ENCODE results near the gene RRP36.
"Not testable (repeated sequence)": the region's sequence is repeated elsewhere in the genome, so short reads cannot be mapped to it uniquely, and the experiment has no call there.

Gene RRP36

DNA sequence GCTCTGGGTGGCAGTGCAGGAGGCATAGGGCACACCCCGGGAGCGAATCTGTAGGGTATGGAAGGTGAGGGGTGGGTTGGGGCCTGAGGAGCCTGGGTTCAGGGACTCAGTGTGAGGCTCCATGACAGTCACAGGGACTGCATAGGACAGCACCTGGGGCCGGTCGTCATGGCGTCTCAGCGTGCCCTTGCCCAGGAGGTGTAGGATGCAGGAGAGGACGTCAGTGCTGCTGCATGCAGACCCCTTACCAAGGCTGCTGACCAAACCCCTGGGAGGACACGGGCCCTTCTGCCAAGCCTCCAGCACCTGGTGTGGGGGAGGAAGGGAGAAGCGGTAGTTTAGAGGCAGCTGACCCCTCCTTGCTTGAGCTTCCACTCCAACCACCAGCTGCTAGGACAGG, 16.3 kb downstream of the RRP36 start:
- TF ChIP-seq, protein P1, sequence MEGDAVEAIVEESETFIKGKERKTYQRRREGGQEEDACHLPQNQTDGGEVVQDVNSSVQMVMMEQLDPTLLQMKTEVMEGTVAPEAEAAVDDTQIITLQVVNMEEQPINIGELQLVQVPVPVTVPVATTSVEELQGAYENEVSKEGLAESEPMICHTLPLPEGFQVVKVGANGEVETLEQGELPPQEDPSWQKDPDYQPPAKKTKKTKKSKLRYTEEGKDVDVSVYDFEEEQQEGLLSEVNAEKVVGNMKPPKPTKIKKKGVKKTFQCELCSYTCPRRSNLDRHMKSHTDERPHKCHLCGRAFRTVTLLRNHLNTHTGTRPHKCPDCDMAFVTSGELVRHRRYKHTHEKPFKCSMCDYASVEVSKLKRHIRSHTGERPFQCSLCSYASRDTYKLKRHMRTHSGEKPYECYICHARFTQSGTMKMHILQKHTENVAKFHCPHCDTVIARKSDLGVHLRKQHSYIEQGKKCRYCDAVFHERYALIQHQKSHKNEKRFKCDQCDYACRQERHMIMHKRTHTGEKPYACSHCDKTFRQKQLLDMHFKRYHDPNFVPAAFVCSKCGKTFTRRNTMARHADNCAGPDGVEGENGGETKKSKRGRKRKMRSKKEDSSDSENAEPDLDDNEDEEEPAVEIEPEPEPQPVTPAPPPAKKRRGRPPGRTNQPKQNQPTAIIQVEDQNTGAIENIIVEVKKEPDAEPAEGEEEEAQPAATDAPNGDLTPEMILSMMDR (IDR thresholded peaks at IDR 0.05; ENCODE audit: extremely low read depth, missing control alignments) = no peak
- DNase-seq (ENCODE audit: low spot score) = no peak

DNA sequence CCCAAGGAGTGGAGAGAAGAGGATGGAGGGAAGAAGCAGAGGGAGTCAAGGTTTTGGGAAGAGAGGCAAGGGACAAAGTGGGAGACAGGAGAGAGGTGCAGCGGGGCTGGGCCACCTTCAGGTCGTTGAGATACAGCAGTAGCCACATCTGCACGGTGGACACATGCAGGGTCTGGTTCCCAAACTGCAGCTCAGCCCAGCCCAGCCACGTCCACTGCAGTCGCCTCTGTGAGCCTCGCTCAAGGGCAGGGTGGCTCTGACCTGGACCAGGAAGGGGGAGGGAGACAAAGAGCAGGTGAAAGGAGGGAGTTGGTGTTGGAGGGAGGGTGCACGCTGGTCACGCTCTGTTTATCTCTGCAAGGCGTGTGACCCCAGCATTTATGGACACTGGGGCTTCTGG, 17.3 kb downstream of the RRP36 start:
- DNase-seq (ENCODE audit: low spot score) = no peak

DNA sequence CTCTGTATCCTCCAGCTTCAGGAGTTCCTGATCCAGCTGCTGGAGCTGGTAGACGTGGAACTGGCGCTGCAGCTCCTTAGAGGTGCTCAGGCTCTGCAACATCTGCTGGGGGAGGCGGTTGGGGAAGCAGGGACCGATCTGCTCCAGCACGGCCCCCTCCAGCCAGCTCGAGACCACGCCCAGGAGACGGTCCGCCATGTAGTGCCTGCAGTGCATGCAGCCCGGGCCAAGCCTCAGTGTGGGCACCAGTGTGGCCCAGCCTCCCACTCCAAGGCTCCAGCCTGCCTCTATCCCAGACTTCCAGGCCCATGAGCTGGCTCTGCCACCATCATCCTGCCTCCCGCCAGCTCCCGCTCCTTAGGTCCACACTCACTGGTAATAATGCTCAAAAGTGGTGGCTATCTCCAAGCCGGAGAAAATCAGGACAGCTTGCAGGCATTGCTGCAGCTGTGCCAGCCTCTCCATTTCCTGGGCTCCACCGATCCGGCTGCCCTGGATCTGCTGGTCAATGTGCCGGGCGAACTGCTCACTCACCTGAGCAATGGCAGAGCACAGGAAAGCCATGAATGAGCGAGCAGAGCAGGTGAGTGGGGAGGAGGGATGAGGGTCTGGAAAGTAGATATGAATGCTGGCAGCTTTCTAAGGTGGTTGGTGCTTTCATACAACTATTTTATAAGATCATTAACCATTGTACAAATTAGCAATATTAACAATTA, 19.3 kb downstream of the RRP36 start:
- no peak for DNase-seq (ENCODE audit: low spot score)
- TF ChIP-seq, protein P1 (IDR thresholded peaks at IDR 0.05; ENCODE audit: extremely low read depth, missing control alignments) = no peak

More for the DNA sequence above, 17.3 kb downstream of the RRP36 start:
- TF ChIP-seq, protein P1 (IDR thresholded peaks at IDR 0.05; ENCODE audit: extremely low read depth, missing control alignments) = no peak

DNA sequence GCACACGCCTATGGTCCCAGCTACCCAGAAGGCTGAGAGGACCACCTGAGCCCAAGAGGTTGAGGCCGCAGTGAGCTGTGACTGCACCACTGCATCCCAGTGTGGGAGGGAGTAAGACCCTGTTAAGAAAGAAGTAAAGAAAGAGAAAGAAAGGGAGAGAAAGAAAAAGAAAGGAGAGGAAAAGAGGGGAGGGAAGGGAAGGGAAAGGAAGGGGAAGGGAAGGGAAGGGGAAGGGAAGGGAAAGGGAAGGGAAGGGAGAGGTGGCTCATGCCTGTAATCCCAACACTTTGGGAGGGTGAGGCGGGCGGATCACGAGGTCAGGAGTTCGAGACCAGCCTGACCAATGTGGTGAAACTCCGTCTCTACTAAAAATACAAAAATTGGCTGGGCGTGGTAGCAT, 20.1 kb downstream of the RRP36 start:
- not testable (repeated sequence) for DNase-seq (ENCODE audit: low spot score)

DNA sequence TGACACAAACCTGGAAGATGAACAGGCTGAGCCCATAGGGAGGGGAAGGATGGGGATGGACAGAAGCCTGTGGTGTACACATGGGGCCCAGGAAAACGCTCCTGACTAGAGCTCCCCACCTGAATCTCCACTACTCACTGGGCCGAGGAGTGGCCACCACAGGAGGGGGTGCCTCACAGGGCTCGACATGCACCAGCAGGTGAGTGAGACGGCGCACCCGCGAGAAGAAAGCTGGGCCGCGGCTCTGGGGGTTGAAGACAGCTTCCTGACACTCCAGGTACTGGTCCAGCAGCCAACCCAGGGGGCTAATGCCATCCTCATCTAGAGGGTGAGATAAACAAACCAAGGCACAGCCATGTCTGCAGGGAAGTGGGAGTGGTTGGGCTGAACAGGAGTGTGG, 21.9 kb downstream of the RRP36 start:
- TF ChIP-seq, protein P1 (IDR thresholded peaks at IDR 0.05; ENCODE audit: extremely low read depth, missing control alignments) = no peak
- DNase-seq (ENCODE audit: low spot score) = no peak

DNA sequence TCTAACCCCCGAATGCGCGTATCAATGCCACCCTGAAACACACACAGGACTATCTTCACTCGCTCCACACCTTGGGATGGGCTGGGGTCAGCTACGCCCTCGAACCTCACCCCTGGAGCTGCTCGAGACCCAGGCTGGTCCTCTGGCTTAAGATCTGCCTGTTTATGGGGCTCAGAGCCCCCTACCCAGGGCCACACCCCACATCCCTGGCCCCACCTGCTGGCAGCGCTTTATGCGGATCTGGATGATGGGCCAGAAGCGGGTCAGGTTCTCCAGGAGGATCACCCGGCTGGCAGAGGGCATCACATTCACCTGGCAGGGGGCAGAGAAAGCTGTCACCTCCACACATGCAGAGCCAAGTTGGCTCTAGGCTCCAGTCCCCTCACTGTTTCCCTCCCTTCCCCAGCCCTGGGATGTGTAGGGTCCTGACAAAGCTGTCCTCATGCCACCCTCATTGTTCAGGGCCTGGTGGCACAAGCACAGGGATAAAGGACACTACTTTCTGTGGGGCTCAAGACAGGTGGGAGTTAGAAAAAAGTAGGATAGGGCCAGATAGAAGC, 24.0 kb downstream of the RRP36 start:
- TF ChIP-seq, protein P1 (IDR thresholded peaks at IDR 0.05; ENCODE audit: extremely low read depth, missing control alignments) = no peak
- no peak for DNase-seq (ENCODE audit: low spot score)

DNA sequence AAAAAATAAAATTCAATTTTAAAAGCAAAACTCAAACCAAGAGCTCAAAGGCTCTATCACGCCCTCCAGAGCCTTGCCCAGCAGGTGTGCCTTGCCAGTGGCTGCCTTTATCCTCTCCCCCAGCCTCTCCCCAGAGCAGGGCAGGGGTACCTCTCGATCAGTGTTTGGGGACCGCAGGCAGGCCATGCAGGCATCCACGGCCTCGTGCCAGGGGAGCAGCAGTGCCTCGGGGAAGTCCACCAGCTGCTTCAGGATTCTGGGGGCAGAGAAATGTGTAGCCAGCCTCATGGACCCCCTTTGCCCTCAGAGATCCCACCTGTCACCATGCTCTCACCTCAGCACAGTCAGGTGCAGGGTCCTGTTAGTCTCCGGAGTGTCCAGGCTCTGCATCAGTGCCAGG, 26.6 kb downstream of the RRP36 start:
- DNase-seq (ENCODE audit: low spot score) = no peak

More for the DNA sequence above, 26.6 kb downstream of the RRP36 start:
- TF ChIP-seq, protein P1 (IDR thresholded peaks at IDR 0.05; ENCODE audit: extremely low read depth, missing control alignments) = no peak
